Astrocyte of the spinal cord (primary cell): Measurements from ENCODE around the gene LDLR.
"Not testable (repeated sequence)": the region's sequence is repeated elsewhere in the genome, so short reads cannot be mapped to it uniquely, and the experiment has no call there.

Experiments used
- DNase-seq: peaks from one replicate; pipeline ENCODE4 v3.0.0; 2011; ENCODE audit warnings: low read depth, low spot score
- H3K4me3 ChIP-seq: 2 replicates; pipeline ENCODE4 v1.5.1; 2011; ENCODE audit warnings: low read depth, mild to moderate bottlenecking, low read length, moderate library complexity
- CTCF ChIP-seq: IDR thresholded peaks from 2 replicates; pipeline ENCODE4 v1.5.1; 2012; ENCODE audit warnings: low read depth, mild to moderate bottlenecking, low read length, inconsistent platforms
- in situ Hi-C: cut with HindIII; loops from 2 replicates; pipeline ENCODE4 v1.10.0; 2017; ENCODE audit warnings: low sequenced_read_pairs

Gene LDLR

GRCh38 chr19:11069561-11069960 is 19.7 kb upstream of the LDLR start:
- no peak for TF ChIP-seq CTCF
- in situ Hi-C loops, result no loop called here
- DNase-seq, result no peak
- no peak overlapping the region for H3K4me3 ChIP-seq

GRCh38 chr19:11070123-11070522 is 19.1 kb upstream of the LDLR start:
- DNase-seq, result no peak
- in situ Hi-C loops, result no loop called here
- H3K4me3 ChIP-seq, result no peak overlapping the region
- TF ChIP-seq CTCF, result no peak

- no peak for DNase-seq
- no peak for TF ChIP-seq CTCF
- no peak overlapping the region for H3K4me3 ChIP-seq
- in situ Hi-C loops, result no loop called here
Measured at GRCh38 chr19:11073568-11073967, 15.7 kb upstream of the LDLR start.

- in situ Hi-C loops, H3K4me3 ChIP-seq, DNase-seq: not testable (repeated sequence)
Measured at GRCh38 chr19:11076792-11077191, 12.5 kb upstream of the LDLR start.

GRCh38 chr19:11078893-11079292 is 10.4 kb upstream of the LDLR start:
- H3K4me3 ChIP-seq, result no peak overlapping the region
- in situ Hi-C loops, result no loop called here
- TF ChIP-seq CTCF, result no peak

GRCh38 chr19:11079999-11080398 is 9.3 kb upstream of the LDLR start:
- H3K4me3 ChIP-seq, result no peak overlapping the region
- no peak for TF ChIP-seq CTCF
- DNase-seq, result no peak
- in situ Hi-C loops, result no loop called here

More at GRCh38 chr19:11078893-11079292, 10.4 kb upstream of the LDLR start:
- no peak for DNase-seq

- in situ Hi-C loops, result no loop called here
- no peak overlapping the region for H3K4me3 ChIP-seq
- no peak for TF ChIP-seq CTCF
- no peak for DNase-seq
Measured at GRCh38 chr19:11087870-11088505, 1.3 kb upstream of the LDLR start.
